ENCODE results near the gene WDR31.
"Not testable (repeated sequence)": the region's sequence is repeated elsewhere in the genome, so short reads cannot be mapped to it uniquely, and the experiment has no call there.

WDR31 gene

DNA sequence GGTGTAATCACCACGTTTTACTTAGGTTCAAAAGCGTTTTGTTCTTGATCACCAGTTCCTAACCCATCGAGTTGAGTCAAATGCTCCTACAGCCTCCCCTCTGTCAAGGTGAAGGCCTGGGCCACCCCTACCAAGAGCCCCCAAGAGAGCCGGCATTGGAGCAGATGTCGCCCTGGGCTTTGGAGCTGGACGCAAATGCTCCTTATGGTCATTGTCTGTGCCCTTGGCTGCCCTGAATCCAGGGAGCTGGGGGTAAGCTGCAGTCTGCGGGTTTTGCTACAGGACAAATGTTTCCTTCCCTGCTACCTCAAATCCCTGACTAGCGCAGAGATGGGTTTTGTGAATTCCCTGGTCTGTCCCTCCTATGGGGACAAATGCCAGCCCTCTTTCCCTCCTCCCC is 41.8 kb downstream of the WDR31 start:
- DNase-seq (ENCODE audit: low read depth): no peak

DNA sequence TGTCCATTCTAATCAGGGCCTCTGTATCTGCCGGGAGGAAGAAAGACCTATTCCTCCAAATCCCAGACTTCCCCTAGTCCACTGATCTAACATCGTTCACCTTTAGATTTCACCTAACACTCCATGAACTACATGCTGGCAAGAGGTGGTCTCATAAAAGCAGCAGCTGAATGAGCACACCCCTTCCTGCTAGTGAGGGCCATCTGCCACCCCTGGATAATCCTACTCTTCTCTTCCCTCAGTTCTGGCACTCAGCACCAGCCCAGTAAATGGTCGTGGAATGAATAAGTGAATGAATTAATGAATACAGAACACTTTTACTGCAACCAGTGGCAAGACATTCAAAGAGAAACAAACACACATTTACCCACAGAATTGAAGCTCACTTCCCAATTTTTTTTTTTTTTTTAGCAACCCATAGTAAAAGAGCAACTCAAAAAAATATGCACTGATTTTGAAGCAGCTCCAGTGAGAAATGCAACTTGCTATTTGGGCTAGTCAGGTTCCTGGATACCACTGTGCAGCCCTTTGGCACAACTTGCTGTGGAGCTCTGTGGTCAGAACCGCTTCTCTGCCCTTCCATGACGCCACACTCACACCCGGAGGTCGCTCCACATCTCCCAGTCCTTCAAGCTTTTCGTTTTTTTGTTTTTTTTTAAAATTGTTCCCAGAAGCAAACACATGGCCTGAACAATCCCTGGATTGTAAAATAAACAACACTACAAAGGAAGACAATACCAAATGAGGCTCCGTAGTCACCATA is 43.1 kb downstream of the WDR31 start:
- no peak for DNase-seq (ENCODE audit: low read depth)

DNA sequence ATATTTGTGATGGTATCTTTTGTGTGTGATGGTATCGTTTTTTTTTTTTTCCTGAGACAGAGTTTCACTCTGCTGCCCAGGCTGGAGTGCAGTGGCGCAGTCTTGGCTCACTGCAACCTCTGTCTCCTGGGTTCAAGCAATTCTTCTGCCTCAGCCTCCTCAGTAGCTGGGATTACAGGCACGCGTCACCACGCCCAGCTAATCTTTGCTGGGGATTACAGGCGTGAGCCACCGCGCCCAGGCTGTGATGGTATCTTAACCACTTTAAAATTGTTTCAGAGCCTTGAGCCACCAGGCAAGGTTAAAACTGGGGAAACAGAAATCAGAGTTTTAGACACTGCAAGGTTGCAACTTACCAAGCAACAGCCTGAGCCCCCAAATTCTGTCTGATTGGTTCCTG is 43.8 kb downstream of the WDR31 start:
- DNase-seq (ENCODE audit: low read depth): not testable (repeated sequence)

DNA sequence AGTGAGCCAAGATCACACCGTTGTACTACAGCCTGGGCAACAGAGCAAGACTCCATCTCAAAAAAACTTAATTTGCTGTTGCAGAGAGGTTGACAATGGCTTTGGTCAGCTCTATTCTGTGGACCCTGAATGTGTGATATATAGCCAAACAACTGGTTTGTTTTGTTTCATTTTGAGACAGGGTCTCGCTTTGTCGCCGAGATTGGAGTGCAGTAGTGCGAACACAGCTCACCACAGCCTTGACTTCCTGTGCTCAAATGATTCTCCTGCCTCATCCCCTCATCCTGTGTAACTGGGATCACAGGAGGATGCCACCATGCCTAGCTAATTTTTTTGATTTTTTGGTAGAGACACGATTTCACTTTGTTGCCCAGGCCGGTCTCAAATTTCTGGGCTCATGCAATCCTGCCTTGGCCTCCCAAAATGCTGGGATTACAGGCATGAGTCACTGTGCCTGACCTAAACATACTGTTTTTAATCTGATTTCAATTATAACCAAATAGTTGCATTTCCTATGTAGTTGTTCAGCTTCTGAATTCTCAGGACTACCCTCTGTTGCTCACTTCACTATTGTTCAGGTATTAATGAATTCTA is 46.7 kb downstream of the WDR31 start:
- DNase-seq (ENCODE audit: low read depth): no peak

DNA sequence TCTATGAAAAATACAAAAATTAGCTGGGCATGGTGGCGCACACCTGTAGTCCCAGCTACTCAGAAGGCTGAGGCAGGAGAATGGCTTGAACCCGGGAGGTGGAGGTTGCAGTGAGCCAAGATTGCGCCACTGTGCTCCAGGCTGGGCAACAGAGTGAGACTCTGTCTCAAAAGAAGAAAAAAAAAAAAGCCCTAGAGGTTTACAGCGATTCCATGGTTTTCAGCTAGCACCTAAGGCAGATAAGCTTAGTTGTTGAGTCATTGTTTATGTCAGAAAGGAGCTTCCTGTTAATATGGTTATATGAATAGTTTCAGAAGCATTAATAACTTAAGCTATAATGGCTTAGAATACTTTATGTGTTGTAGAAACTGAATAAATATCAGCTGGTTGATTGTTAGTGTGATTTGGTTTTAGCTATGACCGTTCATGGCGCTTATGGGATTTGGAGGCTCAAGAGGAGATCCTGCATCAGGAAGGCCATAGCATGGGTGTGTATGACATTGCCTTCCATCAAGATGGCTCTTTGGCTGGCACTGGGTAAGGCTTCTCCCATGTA is 49.9 kb downstream of the WDR31 start:
- no peak for DNase-seq (ENCODE audit: low read depth)

DNA sequence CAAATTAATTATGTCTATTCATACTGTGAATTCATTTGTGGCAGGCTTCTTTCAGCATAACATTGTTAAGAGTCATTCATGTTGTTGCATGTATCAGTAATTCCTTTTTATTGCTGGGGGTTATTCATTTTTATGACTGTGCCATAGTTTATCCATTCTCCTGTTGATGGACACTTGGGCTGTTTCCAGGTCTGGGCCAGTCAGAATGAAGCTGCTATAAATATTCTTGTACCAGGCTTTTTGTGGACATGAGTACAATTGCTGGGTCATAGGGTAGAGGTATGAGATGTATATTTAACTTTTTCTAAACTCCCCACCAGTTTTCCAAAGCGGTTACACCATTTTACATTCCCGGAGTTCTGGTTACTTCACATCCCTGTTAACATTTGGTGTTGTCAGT is 51.0 kb downstream of the WDR31 start:
- DNase-seq (ENCODE audit: low read depth): no peak

DNA sequence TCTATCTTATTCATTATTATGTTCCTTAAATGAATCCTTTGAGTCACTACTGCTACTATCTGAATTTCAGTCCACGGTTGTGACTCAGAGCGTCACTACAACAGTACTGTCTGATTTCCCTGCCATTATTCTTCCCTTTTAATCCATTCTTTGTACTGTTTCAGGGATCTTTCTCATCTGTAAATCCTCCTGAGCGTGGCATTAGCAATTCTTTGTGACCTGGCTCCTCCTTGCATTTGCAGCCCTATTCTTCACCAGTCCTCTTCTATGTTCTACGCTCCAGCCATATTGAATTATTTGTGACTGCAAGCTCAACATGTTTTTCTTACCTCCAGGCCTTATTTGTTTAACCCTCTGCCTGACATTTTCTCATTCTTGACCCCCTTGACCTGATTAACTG is 58.7 kb downstream of the WDR31 start:
- DNase-seq (ENCODE audit: low read depth): no peak

DNA sequence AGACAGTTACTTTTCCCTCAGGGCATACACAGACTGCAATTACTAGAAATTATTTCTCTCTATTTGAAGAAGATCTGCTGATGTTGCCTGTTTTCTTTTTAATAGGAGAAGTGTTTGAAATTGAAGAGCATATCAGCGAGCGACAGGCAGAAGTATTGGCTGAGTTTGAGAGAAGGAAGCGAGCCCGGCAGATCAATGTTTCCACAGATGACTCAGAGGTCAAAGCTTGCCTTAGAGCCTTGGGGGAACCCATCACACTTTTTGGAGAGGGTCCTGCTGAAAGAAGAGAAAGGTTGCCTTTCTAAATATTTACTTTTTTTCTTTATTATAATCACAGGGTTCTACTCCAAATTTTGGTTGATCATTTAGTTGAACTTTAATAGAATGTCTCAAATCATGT is 61.2 kb downstream of the WDR31 start:
- DNase-seq (ENCODE audit: low read depth): no peak

DNA sequence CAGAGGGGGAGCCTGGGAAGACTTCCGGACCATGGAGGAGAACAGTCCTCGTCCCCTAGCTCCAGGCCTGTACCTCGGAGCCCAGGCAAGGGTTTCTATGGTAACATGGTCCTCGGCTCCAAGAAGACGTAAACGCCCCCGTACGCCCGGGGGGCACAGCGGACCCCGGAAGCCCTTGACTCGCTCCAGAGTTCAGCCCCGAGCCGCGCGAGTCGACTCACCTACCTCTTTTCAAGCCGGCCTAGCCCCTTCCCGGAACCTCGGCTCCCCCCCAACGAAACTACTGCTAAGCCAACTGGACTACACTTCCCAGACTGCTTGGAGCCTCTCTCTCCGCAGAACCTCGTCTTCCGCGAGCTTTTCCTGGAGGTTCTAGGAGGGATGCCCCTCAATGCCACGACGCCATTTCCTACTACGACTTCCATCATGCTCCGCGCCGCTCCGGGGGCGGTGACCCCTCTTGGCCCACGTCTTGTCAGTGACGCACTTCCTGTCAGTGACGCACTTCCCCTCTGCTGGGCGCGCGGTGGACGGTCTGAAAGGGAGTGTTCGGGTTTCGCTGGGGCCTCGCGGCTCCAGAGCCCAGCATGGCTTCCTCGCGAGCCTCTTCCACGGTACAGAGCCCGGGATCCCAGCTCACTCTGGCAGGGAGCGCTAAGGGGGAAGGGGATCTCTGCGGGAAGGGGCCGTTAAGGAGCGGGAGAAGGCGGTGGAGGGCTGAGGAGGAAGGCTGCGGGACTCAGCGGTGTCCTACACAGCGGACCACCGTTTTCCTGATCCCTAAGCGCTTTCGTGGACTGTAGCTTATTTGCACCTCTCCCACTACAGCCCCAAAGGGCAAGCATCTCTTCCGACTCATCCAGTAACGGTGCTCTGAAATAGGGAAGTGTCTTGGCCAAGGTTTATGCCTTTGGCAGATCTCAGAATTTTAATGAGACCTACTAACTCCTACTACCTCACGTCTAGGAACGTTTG is 64.6 kb downstream of the WDR31 start, which contains the start of the genes CDC26 and PRPF4:
CDC26 (minus strand) TSS at position 416 of the 975 bp plus-strand sequence. CDS start 3,065 bp downstream, outside the sequence.
PRPF4 (plus strand) TSS at position 502 of the 975 bp plus-strand sequence; CDS start at position 588, 86 bp downstream.
- peak; percentile 92 for DNase-seq (ENCODE audit: low read depth)

DNA sequence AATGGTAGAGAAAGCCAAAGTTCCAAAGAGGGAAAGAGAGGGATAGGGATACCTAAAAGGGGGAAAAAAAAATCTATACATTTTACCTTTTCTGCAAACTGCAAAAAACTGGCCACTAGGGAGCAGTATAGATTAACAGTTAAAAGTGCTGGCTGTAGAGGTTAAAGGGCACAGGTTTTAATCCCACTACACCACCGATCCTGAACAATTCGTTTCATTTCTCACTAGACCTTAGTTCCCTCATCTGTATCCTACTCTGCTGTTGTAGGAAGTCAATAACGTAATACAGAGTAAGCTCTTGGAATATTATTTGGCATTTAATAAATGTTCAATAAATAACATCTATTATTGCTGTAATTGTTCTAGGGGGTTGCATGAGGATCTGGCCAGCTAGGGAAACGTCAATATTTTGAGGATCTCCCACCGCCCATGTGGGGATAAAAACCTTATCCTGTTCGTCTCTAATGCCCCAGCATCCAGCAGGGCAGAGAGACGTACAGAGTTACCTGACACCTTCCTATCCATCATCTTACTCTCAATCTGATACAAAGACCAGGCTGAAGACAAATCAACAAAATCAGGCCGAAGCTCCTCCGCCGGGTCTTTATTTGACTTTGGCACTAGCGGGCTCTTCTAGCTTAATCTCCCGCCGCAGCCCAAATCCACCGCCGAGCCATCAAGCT is 65.5 kb downstream of the WDR31 start:
- no peak for DNase-seq (ENCODE audit: low read depth)

DNA sequence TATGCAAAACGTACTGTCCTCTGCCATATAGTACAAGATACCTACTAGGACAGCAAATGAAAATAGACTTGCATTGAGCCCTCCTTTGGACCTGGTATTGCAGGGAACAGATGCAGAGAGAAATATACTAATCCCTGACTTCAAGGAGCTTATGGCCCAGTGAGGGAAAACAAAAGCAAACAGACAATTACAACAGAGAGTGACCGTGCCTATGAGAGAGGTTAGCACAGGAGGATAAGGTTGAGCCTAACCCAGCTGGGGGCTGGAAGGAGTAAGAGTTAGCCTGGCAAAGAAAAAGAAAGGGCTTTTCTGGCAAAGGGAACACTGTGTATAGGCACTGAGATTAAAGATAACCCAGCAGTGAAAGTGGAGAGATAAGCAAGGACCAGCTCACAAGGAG is 70.2 kb downstream of the WDR31 start:
- no peak for DNase-seq (ENCODE audit: low read depth)

DNA sequence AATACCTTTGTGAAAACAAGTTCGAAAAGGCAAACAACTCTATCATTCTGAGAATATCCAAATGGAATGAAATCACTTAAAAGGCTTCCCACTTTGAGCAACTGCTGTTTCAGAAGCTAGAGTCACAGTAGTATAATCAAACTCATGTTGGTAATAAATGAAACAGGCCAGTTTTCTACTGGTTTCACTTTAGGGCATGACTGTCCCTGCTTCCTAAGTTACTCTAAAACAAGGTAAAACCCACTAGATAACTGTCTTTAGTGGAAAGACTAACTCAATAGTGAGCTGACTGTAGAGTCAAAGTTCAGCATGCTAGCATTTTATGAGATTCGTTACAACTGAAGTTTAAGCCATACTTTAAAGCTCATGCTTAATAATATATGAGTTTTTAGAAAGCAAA is 70.7 kb downstream of the WDR31 start:
- DNase-seq (ENCODE audit: low read depth): no peak

DNA sequence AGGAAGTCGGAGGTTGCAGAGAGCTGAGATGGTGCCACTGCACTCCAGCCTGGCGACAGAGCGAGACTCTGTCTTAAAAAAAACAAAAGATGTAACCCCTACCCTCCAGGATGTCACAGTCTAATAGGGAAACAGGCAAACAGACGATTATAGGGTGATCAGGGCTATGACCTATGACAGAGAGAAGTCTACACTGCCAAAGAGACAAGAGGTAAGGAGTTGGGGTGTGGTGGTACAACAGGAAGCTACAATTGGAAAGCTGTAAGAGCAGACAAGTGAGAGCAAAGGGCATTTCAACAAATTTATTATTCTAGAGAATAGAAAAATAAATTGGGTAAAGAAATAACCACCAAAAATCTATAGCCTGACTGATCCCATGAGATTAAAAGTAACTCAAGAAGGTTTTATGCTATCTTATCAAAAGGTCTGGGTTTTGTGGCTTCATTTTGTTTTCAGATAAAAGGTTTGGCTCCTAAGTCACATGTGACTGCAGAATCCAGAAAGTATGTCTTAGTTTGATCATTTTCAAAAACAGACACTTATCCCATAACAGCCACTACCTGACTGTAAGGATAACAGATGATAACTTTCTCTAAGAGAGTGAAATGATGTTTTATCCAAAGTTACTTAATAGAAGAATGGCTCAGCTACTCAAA is 72.0 kb downstream of the WDR31 start:
- no peak for DNase-seq (ENCODE audit: low read depth)

DNA sequence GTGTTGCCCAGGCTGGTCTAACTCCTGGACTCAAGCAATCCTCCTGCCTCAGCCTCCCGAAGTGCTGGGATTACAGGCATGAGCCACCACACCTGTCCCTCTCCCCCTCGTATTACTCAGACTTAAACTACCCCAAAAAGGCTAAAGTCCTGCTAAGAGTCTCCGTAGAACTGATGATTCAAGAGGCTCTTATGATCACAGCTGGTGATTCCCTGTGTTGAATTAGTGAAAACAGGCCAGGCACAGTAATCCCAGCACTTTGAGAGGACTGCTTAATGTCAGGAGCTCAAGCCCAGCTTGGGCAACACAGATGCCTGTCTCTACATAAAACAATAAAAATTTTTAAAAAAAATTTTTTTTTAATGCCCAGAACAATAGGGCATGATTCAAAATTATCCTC is 73.9 kb downstream of the WDR31 start:
- no peak for DNase-seq (ENCODE audit: low read depth)

Measured in stimulated activated CD8-positive, alpha-beta memory T cell treated with anti-CD3 and anti-CD28 coated beads, Interleukin-15, amount 100 ng/mL, for 1 hour (primary cell).